HG03520 (cell line): ENCODE data around the gene UGCG.
"Not testable (repeated sequence)": the region's sequence is repeated elsewhere in the genome, so short reads cannot be mapped to it uniquely, and the experiment has no call there.

Source experiments
- ATAC-seq: cut with Tn5 transposase; IDR thresholded peaks from one replicate; pipeline ENCODE4 v1.9.1; 2021; ENCODE audit warnings: mild to moderate bottlenecking, moderate library complexity; ENCODE audit not compliant: unreplicated experiment

Gene UGCG

DNA sequence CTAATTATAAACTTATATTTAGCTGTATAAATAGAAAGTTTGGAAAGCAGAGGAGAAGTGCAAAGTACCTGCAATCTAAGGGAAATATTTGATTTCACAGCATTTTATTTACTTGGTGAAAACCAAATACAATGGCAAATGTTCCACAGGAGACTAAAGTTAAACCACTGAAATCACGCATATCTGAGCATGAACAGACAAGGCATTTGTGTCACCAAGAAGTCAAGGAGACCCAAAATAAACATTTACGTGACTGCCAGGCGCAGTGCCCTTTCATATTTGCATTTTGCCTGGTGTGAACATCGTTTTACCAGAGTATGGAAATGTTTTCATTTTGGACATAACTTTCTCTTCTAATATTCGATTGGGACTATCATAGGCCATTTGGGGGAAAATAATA lies 20.6 kb downstream of the UGCG start:
- ATAC-seq: no peak

DNA sequence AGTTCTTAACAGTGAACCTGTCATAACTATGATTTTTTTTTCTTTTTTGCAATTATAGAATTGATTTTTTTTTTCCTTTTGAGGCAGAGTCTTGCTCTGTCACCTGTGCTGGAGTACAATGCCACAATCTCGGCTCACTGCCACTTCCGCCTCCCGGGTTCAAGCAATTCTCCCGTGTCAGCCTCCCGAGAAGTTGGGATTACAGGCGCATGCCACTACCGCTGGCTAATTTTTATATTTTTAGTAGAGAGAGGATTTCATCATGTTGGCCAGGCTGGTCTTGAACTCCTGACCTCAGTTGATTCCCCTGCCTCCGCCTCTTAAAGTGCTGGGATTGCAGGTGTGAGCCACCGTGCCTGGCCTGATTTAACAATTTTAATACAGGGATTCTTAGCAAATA lies 21.4 kb downstream of the UGCG start:
- no peak for ATAC-seq

DNA sequence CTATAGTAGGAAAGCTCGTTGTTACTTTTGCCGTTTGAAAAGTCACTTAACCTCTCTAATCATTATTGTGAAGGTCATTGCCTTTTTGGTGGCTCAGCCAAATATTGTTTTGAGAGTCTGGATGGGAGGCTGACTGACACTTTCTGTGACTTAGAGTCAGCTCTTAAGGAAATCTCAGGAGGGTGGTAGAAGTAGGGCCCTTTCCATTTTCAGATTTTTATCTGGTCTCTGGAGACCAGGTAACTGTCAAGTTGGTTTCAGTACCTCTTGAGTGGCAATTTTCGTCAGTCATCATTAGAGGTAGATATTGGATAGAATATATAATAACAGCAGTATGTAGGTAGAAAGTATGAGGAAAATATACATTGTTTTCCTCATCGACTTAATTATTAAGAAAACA lies 23.3 kb downstream of the UGCG start:
- no peak for ATAC-seq

DNA sequence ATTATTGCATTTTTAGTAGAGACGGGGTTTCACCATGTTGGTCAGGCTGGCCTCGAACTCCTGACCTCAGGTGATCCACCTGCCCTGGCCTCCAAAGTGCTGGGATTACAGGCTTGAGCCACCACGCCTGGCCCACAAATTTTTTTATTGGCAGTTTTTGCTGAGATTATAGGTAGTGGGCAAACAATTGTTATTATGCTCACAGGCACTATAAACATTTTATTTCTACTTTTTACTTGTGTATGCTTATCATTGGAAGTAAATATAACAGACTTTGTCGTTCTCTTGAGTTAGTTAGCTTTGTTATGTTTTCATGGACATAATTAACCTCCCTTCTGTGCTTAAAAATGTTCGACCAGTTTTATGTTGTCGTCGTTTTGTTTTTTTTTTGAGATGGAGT lies 23.9 kb downstream of the UGCG start:
- no peak for ATAC-seq

DNA sequence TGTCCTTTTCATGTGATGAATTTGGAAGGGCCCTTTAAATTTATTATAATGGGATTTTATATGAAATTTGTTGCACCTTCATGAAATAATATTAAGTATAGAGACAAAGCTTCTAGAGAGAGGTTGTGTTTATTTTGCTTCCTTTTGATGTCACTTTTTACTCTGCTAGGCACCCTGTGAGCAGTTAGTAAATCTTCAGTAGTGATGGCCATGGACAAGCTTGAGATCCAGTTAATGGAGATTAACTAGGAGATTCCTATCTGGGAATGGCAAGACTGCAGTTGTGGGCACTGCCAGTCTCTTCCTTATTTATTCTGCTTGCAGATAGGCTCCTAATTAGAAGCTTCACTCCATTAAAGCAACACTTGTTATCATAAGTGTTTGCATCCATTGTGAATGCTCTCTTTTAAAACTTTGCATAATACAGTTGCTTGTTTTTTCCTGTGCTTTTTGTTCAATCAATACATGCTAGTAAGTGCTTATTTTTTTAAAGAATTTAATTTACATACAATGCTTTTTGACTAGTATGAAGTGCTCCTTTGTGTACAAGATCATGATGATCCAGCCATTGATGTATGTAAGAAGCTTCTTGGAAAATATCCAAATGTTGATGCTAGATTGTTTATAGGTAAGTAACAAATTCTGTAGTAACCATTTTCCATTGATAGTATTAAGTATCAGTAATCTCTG lies 25.9 kb downstream of the UGCG start:
- no peak for ATAC-seq

DNA sequence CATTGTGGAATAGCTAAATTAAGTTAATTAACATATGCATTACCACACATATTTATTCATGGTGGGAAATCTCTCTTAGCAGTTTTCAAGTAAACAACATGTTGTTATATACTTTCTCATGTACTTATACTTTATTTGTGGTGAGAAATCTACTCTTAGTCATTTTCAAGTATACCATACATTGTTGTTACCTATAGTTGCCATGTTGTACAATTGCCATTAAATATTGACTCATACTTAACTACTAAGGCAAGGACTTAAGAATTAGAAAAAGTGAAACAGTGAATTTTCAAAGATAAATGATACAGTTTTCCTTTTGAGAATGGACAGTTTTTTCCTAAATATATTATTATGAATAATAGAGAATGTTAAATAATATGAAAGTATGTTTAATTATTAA lies 27.7 kb downstream of the UGCG start:
- no peak for ATAC-seq

DNA sequence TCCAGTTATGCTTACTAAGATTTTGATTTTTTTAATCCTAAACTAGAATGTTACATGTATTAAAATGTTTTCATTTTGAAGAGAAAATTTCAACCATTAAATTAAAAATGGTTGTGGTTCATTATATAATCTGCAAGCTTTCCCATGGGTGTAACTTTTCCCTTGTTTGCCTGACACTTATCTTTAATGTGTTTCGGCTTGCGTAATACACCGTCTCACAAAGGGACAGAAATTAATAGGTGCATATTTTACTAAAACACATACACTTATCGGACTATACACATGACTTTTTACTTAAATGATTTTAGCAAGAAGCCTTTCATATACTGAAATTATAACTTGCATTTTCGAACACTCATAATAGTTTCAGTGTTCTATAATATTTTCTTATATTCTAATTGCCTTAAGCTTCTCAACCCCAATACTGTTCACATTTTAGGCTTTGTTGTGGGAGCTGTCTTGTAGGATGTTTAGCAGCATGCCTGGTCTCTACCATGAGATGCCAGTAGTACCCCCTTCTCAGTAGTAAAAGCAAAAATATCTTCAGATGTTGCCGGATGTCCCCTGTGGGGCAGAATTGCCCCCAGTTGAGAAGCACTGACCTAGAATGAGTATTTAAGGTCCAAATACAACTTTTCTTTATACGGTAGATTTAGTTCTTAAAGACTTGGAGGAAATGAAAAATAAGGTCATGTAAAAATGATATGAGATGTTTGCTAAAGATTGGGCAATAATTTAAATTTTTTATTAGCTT lies 28.6 kb downstream of the UGCG start:
- no peak for ATAC-seq

DNA sequence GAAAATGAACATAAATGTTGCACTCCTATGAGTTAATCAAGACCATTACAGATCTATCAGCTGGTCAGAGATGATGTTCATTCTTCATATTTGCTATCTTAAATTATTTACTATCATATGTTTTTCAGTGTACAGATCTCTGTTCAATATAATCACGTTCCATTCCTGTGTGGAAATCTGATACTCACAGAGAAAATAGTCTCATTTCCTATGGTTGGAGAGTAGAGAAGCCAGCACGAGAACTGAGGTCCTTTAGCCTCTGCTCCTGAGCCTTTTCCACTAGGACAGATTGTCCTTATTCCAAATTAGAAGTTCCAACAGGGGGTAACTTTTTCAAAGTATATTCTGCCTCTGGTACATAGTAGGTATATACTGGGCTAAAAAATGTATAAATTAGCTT lies 29.2 kb downstream of the UGCG start:
- no peak for ATAC-seq

DNA sequence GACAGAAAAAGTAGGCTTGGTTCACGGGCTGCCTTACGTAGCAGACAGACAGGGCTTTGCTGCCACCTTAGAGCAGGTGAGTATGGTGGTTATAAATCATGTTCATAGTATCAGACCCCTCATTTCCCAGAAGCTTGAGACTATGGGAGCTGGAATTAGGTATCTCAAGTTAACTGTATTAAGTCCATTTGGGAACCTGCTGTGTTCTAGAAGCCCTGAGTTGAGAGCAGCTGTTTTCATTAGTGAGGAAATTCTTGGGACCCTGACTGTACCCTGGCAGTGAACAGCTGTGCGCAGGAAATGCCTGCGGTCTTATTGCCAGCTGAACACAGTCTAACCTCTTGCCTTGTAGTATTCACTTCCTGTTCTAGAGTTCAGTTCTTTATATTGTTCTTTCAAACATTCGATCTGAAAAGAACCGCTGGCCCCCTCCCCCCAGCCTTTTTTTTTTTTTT lies 29.8 kb downstream of the UGCG start:
- ATAC-seq: peak; percentile 97

DNA sequence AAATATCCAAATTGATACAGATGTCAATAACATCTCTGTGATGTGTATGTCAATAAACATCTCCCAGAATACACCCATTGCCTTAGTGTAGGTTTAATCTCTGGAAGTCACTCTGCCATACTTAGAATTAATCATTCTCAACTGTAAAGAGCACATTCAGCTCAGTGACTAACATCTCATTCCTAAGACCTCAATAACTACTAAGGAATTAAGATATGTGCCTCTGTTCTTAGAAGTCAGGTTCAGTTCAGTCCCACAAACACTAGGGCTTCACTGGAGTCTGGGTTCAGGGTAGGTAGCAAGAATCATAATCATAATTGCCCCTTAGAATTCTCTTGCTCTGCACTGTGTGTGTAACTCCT lies 31.7 kb downstream of the UGCG start:
- no peak for ATAC-seq

DNA sequence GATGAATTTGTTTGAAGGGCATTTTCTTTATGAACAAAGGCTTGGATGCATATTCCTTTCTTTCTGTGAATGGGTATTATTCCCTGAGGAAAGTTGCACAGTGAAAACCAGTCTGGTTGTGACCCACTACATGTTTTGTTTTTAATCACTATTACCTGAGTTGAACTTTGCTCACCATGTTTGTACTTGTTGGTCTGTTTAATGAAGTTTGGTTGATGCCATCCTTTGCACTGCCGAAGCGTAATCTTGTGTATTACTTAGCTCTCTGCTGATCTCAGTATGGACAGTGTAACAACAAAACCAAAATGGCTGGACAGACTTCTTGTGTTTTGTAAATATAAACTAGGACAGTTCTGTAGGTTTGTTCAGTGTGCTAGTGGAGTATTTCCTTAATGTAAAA lies 38.1 kb downstream of the UGCG start:
- ATAC-seq: no peak

DNA sequence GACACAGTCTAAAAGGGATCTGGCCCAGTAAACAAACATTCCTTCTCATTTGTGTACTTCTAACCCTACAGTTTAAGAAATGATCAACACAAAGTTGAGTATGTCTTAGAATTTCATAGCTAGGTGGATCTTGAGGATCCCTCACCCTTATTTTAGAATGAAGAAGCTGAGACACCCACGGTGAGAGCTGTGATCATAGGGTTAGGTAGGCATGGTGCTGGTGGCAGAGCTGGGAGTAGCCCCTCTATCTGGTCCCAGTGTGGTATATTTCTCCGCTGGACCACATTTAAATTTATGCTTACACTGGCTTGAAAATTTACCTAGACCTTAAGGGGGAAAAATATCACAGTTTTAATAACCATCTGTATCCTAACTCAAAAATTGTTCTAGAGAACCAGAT lies 39.8 kb downstream of the UGCG start:
- no peak for ATAC-seq

DNA sequence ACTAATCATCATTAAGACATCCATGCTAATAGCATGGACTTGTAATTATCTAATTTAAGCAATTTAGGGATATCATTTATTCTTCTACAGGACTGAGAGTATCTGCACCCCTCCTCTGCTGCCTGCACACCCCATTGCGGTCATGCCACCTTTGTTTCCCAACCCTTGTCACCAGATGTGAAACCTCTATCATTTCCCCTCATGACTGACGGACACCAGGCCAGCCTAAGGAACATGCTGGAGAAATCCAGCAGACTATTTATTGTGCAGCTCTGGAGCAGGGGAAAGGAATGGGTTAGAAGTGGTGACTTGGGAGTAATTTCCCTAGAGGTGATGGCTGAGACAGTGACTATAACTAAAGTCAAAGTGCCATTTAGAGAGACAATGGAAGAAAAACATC lies 40.7 kb downstream of the UGCG start:
- no peak for ATAC-seq

DNA sequence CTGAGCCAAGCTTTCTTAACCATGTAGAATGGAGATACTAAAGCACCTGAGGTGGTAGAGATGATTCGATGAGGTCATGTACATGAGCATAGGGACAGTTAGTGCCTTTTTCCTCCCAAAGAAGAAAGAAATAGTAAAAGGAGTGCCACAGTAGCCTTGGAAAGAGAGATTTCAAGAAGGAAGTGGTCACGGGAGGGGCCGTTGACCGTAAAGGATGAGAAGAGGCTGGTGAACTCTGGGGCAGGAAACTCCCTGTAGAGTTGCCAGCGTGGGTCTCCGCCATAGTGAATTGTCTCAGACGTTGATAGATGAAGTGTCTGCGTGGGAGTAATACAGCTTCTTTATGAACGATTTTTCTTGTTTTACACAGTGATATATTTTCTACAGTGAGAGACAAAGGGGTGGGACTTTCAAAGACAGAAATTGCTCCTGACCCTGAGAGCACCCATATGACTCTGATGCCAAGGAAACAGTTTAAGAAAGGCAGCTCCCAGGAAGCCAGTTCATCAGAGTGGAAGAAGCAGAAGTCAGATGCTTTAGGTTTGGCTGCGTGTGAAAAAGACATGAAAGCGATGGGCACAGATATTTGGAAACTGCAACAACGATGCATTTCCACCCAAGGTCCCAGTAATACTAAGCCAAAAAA lies 41.3 kb downstream of the UGCG start:
- ATAC-seq: no peak

DNA sequence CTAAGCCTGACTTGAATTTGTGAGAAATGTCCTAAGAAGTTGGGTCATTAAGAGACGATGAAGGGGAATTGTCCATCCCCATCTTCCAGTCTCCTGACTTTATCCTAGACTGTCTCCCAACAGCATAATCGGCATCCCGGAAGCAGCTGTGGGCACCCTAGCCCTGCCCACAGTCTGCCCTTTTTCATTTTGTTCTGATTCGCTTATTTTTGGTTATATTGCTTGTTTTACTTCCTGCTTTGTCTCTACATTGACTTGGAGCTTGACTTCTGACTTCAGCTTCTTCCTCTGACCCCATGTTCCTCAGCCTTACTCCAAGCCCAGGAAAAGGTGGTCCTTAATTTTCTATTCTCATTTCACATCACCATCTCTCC lies 41.8 kb downstream of the UGCG start:
- no peak for ATAC-seq

DNA sequence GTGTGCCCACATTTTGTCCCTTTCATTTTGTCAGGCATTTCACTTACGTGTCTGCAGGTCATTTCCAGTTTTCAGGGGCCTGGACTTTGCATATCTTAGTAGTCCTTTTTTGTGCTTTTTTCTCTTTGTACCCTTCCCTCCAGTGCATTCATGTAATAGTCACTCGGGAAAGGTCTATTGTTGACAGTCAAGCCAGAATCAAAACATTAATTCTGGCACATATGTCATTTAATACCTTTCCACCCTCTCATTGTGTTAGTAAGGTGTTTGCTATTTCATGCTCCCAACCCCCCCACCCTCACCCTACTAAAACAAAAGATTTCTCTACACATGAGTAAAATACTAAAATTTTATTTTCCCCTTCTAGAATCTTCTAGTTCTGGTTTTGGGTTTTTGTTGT lies 42.7 kb downstream of the UGCG start:
- no peak for ATAC-seq

DNA sequence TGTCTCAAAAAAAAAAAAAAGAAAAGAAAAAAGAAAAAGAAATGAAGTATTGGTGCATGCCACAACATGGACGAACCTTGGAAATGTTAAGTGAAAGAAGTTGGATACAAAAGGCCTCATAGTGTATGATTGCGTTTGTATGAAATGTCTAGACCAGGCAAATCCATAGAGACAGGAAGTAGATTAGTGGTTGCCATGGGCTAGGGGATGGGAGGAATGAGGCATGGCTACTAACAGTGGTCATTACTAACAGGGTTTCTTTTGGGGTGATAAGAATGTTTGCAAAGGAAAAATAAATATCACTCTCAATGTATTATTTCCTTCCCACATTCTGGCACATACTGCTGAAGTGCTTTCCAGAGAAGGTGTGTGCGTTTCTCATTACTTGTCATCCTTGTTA lies 44.1 kb downstream of the UGCG start:
- ATAC-seq: no peak

DNA sequence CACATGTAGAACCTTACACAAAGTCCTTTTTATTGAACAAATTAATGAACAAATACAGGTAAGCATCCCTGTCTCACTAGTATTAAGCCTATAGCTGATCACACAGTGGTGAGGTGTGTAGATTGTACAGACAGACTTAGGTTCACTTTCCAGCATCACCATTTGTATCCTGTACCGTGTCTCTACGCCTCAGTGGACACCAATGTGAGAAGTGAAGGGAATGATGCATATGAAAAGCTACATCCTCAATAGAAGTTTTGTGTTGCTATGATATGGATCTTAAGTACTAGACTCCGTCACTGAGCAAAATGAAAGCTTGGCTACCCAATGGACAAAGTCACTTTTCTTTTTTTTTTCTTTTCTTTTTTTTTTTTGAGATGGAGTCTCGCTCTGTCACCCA lies 46.6 kb downstream of the UGCG start:
- ATAC-seq: no peak

DNA sequence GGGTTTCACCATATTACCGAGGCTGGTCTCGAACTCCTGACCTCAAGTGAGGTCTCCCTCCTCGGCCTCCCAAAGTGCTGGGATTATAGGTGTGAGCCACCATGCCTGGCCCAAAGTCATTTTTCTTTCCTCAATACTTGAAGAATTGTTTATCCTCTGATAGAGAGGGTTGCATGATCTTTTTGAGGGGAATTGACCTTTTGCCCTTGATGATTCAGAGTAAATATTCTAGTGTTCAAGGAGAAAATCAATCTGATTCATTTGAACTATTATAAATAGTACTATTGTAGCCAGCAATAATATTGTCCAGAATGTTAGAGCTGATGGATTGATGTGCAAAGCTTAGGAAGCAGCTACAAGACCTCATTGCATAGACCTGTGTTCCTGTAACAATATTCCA lies 47.1 kb downstream of the UGCG start:
- ATAC-seq: no peak

DNA sequence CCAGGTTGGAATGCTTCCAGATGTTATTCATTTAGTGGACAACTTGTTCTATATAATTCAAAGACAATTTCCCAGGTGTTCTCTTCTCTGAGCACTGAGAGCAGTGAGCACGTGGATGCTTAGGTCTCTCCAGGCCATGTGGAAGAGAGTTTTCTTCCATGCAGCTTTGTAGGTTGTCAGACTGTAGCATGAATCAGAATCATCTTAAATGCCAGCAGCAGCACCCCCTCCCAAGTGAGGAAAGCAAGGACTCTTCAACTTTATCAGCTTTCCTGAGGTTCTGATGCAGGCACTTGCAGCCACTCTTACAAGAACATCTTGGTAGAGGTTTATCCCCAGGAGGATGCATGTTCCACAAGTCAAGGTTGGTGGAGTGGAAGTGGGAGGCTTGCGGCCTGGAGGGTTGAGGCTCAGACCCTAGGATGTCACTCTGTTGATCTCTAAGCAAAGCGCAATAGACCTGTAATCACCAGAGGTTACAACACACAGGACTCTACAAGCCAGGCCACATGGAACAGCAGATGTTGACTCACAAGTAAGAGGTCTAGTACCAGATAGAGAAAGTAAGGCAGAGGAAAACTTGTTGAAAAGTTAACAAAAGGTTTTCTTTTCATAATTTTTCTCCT lies 47.7 kb downstream of the UGCG start:
- ATAC-seq: no peak

DNA sequence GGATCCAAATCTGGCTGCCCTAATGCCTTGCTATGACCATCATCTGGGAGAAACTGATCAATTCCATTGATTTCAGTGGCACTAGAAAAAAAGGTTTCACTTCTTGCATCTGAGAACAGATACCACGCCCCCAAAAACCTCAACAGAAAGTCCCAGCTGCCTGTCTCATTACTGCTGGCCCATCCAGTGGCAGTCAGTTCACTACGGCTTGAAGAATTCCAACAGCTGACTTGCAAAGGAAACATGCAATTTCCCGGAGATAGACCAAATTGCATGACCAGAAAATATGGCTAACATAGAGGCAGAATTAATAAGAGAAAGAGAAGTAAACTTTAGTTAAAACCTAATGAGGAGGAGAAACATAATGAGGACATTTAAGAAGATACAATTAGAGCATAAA lies 48.6 kb downstream of the UGCG start:
- ATAC-seq: peak; percentile 61

DNA sequence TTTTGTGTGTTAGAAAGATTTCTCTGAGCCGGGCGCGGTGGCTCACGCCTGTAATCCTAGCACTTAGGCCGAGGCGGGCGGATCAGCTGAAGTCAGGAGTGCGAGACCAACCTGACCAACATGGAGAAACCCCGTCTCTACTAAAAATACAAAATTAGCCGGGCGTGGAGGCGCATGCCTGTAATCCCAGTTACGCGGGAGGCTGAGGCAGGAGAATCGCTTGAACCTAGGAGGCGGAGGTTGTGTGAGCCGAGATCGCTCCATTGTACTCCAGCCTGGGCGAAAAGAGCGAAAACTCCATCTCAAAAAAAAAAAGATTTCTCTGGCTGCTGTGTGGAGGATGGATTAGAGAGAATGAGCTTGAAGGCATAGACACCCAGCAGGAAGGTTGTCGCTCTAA lies 51.5 kb downstream of the UGCG start:
- not testable (repeated sequence) for ATAC-seq
